GM20431 (cell line): ENCODE results near the gene ACSS2.

Source experiments
- in situ Hi-C: fragments of 300-500 bp; cut with MseI, MboI; formaldehyde crosslinking; loops from one replicate; pipeline ENCODE4 v1.15.0; 2020; ENCODE audit warnings: low sequenced_read_pairs; ENCODE audit not compliant: unreplicated experiment

Gene ACSS2

DNA sequence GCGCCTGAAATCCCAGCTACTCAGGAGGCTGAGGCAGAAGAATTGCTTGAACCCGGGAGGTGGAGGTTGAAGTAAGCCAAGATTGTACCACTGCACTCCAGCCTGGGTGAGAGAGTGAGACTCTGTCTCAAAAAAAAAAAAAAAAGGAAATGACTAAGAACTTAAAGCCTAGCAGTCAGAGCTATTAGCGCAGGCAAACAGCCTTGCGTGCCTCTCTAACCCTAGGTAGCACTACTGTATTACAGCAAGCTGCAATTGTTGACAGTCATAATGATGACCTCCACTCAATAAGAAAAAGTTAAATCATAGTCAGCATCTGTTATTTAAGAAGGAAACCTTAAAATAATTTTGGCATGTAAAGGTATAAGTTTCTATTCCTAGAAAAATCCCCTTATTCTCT, 64.8 kb downstream of the ACSS2 start:
- in situ Hi-C loops = no loop called here

DNA sequence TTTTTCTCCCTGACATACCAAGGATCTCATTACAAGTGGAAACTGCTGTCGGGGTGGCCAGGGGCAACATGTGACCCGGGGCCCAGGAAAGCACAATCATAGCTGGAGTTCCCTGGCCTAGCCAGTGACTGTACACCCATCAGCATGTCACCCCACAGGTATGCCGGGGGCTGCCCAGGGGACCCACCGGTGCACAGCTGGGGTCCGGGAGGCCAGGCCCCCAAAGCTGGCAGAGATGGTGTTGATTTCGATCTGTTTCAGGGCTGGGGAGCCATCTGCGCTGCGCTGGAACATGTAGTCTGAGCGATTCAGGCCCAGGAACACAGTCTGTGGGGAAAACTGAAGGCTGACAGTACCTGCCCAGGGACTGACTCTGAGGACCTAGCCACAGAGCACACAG, 65.9 kb downstream of the ACSS2 start:
- in situ Hi-C loops = no loop called here

DNA sequence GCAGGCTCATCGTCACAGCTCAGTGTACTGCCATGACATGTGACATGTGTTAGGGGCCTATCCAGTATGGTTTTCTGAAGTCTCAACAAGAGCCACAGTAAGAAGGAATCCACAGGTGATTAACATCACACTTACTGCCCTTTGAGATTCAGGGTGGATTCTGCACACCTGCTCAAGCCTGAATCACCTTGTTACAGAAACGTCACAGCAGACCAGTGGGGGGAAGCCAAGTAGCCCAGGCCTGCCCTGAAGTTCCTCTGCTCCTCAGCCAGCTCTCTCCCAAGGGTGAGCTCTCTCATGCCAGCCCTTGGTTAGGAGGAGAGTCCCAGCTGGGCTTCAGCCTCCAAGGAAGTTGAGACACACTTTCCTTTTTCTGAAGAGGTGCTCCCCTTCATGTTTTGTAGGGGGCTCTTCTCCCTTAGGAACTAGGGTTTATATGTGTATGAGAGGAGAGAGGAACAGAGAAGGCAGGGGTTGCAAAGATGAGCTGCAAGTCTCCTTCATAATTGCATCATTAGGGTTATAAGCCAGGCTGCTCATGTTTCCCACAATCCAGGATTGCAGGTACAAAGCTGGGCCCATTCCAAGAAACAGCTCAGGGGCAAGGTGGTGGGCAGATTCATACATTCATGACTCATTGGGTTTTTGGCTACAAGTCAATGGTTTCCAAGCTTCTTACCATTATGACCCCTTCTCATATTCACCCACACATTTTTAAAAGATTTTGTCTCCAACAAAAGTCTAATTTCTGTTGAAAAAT, 67.6 kb downstream of the ACSS2 start:
- in situ Hi-C loops = no loop called here

DNA sequence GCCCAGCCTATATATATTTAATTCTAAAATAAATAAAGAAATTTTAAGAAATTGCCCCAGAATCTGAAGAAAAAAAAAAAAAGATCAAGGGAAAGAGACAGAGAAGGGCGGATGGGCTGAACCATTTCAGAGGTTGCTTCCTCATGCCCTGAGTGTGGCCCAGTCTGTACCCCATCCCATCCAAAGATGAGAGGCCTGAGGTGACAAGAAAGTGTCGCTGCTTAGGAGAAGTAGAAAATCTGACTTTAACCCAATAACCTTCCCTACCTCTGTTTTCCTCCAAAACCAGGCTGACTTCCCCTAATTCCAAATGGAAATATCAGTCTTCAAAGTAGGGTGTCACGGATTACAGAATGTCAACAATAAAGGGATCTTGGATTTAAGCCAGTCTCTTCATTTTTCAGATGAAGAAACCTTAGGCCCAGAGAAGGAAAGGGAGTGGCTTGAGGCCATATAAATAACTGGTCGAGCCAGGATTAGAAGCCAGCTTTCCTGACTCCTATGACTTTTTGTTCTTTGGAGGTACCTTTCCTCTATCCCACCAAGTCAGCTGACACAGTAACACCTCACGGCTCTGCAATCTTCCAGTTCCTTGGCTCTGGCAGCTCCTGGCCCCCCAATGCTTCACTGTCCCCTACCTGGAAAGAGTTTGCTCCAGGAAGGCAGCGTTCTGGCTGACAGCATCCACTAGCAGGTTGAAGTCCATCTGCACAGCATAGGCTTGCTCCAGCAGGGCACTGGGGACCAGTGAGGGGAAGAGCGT, 69.1 kb downstream of the ACSS2 start:
- in situ Hi-C loops = no loop called here

DNA sequence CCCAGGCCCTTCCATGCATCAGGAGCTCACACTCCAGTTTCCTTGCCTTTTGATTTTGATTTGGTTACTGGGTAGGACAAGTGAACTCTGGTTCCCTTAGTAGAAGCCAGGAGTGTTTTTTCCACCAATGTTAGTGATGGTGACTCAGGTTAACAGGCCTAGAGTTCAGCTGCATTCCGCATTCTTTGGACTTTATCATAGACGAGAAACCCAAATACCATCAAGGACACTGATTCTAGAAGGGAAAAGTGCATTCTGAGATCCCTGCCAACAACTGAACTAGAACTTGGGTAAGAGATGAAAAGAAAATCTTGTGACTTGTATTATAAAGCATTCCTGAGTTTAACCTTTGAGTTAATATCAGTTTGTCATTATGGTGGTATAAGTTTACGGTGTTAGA, 70.2 kb downstream of the ACSS2 start:
- in situ Hi-C loops = no loop called here

DNA sequence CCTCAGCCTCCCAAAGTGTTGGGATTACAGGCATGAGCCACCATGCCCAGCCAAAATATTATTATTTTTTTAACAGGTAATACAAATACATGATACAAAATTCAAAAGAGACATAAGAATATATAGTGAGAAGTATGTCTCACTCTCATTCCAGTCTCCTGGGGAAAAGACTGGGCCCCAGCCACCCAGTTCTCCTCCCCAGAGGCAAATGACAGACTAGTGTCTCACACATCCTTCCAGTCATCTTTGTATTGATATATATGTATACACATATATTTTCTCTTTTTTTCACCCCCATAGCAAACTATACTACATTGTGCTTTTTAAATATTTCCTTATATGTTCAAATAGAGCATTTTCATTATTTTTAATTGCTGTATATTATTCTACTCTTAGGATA, 70.9 kb downstream of the ACSS2 start:
- in situ Hi-C loops = no loop called here

DNA sequence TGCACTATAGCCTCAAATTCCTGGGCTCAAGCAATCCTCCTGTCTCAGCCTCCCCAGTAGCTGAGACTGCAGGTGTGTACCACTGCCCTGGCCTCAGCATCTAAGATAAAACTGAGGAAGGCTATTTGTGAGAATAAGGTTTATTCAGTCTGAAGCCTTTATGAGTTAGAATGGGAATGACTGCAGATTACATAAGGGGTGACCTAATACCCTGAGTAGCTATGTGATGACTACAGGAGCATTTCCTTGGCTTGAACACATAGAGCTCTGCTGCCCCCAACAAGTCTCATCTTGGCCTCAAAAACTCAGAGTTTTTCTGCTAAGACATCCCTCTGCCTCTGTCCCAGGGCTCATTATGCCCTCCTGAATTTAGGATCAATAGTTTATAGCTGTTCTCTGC, 71.6 kb downstream of the ACSS2 start:
- in situ Hi-C loops = no loop called here

DNA sequence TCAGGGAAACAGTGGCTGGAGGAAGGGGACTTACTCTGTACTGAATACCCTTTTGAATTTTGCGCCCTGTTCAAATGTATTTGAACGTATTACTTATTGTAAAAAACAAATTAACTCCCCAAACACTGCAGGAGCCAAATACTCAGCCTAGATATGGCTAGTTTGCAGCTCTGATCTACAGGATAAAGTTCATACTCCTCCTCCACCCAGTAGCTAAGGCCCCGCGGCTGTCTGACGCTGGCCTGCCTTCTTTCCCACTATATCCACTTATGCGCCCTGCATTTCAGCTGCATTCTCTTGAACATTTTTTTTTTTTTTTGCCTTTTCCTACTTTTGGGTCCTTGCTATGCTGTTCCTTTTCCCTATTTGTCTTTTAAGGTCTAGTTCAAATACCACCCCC, 72.7 kb downstream of the ACSS2 start:
- in situ Hi-C loops = no loop called here

DNA sequence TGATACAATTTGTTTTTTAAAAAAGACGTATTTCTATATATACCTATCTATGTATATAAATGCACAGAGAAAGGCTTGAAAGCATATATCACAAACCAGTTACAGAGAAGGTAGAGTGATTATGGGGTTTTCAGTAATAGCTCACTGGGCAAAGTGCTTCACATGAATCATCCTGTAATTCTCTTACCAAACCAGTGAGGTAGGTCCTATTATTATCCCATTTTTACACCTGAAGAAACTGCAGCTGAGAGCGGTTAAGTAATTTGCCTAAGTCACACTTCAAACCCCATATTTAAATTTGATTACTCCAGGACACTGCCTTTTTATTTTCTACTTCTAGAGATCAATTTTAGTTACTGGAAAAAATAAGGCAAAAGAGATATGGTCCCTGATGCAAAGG, 74.8 kb downstream of the ACSS2 start:
- in situ Hi-C loops = no loop called here

DNA sequence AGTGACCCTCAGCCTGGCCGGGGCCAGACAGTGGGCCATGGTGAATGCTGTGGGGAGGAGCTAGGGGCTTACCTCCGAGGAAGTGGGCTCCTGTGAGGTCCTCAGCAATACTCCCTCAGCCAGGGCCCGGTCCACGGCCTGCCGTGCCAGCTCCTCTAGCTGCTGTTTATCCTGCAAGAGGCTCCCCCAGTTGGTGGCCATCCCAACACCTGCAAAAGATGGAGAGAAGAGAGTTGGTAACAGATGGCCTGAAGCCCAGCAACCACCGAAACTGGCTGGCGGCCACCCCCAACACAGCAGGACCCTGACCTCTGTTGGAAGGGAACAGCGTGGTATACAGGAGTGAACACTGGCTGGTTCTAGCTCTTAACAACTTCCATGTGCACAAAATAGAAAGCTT, 75.2 kb downstream of the ACSS2 start:
- in situ Hi-C loops = no loop called here

DNA sequence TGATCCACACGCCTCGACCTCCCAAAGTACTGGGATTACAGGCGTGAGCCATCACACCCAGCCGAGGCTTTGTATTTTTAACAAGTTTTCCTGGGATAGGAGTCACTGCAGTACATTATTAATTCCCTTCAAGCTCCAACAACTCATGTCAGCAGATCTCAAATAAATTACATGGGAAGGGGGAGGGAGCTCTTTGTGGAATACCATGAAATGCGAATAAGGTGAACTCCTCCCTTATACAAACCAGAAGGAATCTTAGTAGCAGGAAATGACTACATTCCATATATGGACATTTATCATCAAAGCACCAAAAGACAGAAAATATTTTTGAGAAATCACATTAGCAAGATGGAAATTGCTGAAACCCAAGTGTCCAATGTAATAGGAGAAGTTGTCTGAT, 76.3 kb downstream of the ACSS2 start:
- in situ Hi-C loops = no loop called here

DNA sequence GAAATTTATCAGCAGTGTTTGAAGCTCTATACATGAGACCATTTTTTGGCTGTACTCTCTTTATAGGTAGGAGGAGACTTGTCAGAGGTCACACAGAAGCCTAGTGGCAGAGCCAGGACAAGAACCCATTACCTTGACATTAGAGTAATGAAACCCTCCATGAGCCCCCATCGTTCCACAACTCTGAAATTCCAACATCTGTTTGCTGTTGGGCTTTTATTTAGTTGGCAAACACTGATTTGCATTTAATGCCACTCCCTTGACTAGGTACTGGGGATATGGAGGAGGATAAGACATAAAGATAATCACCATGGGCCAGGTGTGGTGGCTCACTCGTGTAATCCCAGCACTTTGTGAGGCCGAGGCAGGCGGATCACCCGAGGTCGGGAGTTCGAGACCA, 77.5 kb downstream of the ACSS2 start:
- in situ Hi-C loops = no loop called here

DNA sequence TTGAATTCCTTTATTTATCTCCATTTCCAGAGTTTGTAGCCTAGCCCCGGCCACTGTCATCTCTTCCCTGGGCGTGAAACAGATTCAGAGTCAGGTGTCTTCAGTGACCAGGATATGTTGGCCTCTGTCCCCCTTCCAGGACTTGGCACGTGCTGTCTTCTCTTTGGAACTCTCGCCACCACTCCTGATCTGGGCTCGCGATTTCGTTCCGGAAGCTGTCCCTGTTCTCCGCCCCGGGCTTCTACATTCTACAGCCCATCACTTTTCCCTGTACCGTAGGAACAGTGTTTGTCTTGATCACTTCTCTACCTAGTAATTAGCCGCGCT, 78.5 kb downstream of the ACSS2 start:
- in situ Hi-C loops = no loop called here

DNA sequence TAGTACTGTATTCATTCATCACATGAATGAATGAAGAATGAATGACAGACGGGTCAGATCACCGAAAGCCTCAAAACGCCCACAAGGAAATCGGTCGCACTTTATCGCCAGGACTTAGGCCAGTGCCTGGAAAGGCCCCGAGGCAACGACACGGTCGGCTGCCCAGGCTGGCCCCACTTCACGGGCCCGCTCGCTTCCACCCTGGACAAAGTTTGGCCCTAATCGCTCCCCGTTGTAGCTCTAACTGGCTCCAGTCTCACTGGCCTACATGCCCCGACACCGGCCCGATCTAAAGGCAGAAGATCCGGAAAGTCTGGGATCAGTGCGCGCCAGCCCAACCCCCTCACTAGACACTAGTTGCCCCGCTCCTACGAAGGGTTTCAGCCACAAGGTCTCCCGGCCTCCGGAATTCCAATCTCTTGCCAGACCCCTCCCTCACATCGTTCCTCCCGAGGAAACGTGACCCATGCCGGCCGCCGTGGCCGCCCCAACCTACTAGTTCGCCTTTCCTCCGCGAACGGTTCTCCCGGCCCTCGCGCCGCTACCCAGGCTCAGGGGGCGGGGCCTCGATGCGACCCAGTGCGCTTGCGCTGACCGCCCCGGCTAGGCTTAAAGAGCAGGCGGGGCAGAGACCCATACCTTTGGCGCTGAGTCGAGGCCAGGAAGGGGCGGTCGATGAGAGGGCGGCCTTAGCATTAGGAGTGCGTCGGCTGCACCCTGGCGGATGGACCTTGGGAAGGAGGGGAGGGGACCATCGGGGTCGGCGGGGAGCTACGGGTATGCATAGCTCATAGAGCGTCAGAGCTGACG, 79.0 kb downstream of the ACSS2 start, which contains the start of the genes GSS and MYH7B:
Gene GSS, minus strand, starts transcription at position 576 of the 810 bp plus-strand sequence. CDS start 3,954 bp downstream, outside the sequence.
Gene MYH7B, plus strand, starts transcription at position 638 of the 810 bp plus-strand sequence. CDS start 22,138 bp downstream, outside the sequence.
- in situ Hi-C loops = no loop called here

DNA sequence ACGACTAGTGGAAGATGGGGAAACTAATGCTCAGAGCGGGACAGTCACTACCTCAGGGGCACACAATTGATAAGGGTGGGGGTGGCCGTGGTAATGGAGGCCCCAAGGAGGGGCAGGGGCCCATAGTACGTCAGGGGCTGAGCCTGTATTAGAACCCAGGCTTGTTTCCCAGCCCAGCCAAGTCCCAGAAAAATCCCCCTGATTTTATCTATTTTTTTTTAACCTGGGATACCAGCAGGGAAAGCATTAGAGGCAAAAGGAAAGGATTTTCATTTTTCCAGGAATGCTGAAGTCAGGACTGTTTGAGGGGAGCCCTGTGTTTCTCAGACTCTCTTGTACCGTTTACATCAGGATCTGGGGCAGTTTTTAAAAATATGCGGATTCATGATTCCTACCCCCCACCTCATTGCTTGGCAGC, 79.6 kb downstream of the ACSS2 start:
- in situ Hi-C loops = no loop called here

DNA sequence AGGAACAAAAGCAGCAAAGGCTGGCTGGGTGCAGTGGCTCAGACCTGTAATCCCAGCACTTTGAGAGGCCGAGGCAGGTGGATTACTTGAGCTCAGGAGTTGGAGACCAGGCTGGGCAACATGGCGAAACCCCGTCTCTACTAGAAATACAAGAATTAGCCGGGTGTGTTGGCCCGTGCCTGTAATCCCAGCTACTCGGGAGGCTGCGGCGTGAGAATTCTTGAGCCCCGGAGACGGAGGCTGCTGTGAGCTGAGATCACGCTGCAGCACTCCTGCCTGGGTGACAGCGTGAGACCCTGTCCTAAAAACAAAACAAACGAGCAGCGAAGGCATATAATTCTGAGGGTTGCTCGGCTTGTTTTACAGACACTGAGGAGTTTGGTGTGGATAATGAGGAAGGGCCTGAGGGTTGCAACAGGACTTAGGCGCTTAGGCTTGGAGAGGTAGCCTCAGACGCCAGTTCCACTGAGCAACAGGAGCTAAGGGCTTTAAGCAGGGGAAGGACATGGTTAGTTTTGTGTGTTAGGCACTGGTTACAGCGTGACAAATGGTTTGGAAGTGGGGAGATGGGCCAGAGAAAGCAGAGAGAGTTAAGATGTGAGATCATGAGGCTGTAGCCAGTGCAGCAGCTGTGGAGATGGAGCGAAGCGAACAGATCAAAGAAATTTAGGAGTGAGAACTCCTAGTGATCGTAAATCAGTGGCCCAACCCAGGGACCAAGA, 80.5 kb downstream of the ACSS2 start:
- in situ Hi-C loops = no loop called here

DNA sequence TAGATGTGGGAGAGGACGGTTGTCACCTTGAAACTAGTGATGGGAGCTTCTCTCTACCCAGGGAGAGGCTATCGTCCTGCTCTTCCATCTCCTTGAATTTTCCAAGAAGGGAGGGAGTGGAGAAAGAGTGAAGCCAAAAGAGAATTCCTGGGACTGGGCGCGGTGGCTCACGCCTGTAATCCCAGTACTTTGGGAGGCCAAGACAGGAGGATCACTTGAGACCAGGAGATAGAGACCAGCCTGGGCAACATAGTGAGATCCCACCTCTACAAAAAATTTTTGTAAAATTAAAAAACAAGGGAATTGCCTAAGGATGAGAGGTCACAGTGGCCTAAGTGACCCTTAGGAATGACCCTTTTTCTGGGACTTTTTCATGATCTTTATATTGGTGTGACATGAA, 88.1 kb downstream of the ACSS2 start:
- in situ Hi-C loops = no loop called here

DNA sequence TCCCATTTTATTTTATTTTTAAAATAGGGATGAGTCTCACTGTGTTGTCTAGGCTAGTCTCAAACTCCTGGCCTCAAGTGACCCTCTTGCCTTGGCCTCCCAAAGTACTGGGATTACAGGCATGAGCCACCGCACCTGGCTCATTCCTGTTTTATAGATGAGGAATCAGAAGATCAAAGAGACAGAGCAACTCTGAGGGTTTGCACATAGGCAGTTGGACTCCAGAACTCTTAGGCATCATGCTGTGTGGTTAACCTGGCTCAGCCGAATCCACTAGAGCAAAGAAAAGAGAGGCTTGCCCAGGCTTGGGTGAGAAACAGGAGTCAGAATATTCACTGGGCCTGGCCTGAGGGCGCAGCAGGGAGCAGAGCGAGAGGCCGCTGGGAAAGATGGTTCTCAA, 88.6 kb downstream of the ACSS2 start:
- in situ Hi-C loops = no loop called here

DNA sequence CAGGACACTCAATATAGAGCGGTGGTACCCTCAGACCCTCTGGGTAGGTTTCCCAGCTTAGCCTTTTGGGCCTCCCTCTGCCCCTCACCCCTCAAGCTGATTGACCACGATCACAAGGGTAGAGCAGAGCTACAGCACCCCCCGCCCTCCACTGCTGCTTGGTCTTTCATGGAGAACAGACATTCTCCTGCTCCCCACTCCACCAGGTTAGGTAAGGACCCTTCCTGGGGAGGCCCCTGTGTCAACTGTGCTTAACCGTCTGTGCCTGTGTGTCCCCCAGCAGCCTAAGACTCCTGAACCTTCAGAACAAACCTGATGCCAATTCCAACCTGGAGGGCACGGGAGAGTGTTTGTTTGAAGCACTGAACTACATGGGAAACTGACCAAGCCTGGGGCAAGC, 91.0 kb downstream of the ACSS2 start:
- in situ Hi-C loops = no loop called here
